OCI-LY3 (cell line): ENCODE results near the gene BRCC3.

ENCODE experiments used
- H2AFZ ChIP-seq: fragments of 200-600, 300-600 bp; shearing (Covaris generic); 2 replicates; pipeline ENCODE4 v1.6.0; 2014; ENCODE audit warnings: antibody characterized with exemption, low read depth, low read length
- H3K27ac ChIP-seq: fragments of 200-600, 300-600 bp; sonication (generic); 2 replicates; pipeline ENCODE4 v1.5.1; 2014; ENCODE audit warnings: mild to moderate bottlenecking, low read length, moderate library complexity, mixed read lengths
- H3K27me3 ChIP-seq: fragments of 200-600, 300-600 bp; sonication (generic); 2 replicates; pipeline ENCODE4 v1.6.1; 2014; ENCODE audit warnings: low read depth, low read length, mixed read lengths
- H3K36me3 ChIP-seq: fragments of 200-600, 300-600 bp; sonication (generic); replicated peaks from 2 replicates; pipeline ENCODE3; 2014; ENCODE audit warnings: low read depth, low read length, mixed read lengths
- H3K4me1 ChIP-seq: fragments of 300-600, 200-600 bp; sonication (generic); 2 replicates; pipeline ENCODE4 v1.6.1; 2014; ENCODE audit warnings: low read length, mixed read lengths
- H3K4me2 ChIP-seq: fragments of 200-600, 300-600 bp; sonication (generic); 2 replicates; pipeline ENCODE4 v1.6.1; 2014; ENCODE audit warnings: low read length, mixed read lengths
- H3K4me3 ChIP-seq: fragments of 300-600, 200-600 bp; sonication (generic); 2 replicates; pipeline ENCODE4 v1.5.1; 2014; ENCODE audit warnings: antibody characterized with exemption, mild to moderate bottlenecking, low read length, moderate library complexity
- H3K79me2 ChIP-seq: fragments of 300-600, 200-600 bp; shearing (Covaris generic); 2 replicates; pipeline ENCODE4 v1.6.1; 2014; ENCODE audit warnings: mild to moderate bottlenecking, low read length, mixed read lengths
- H3K9ac ChIP-seq: fragments of 300-600, 200-600 bp; shearing (Covaris generic); 2 replicates; pipeline ENCODE4 v1.6.0; 2014; ENCODE audit warnings: mild to moderate bottlenecking, low read length, moderate library complexity
- H3K9me3 ChIP-seq: fragments of 200-600, 300-600 bp; shearing (Covaris generic); 2 replicates; pipeline ENCODE4 v1.6.1; 2014; ENCODE audit warnings: low read length, mixed read lengths; ENCODE audit not compliant: insufficient read depth
- H4K20me1 ChIP-seq: fragments of 200-600, 300-600 bp; sonication (generic); 2 replicates; pipeline ENCODE4 v1.6.1; 2016; ENCODE audit warnings: low read length, mixed read lengths; ENCODE audit not compliant: insufficient read depth
- EZH2phosphoT487 ChIP-seq: fragments of 200-600 bp; shearing (Covaris generic); IDR thresholded peaks from 2 replicates; pipeline ENCODE4 v1.6.1; 2018; ENCODE audit warnings: antibody characterized with exemption, mixed run types, low read depth
- TF ChIP-seq, protein P1 (sequence below): fragments of 200-600, 300-600 bp; sonication (generic); IDR thresholded peaks from 2 replicates; pipeline ENCODE4 v1.5.1; 2014; ENCODE audit warnings: antibody characterized with exemption, low read length, low read depth

The BRCC3 gene

GRCh38 chrX:155054255-155054654, 17.1 kb upstream of the BRCC3 start:
- no peak overlapping the region for H3K4me3 ChIP-seq
- no peak overlapping the region for H2AFZ ChIP-seq
- no peaks in the 10 kb centered on the region for H3K79me2 ChIP-seq
- H3K27ac ChIP-seq = no peak overlapping the region
- H3K4me1 ChIP-seq = no peaks in the 10 kb centered on the region; the same call in 1 of the 2 replicates
- H3K4me2 ChIP-seq = no peak overlapping the region
- H3K9me3 ChIP-seq = no peaks in the 10 kb centered on the region
- TF ChIP-seq EZH2phosphoT487 = no peak
- TF ChIP-seq, protein P1, sequence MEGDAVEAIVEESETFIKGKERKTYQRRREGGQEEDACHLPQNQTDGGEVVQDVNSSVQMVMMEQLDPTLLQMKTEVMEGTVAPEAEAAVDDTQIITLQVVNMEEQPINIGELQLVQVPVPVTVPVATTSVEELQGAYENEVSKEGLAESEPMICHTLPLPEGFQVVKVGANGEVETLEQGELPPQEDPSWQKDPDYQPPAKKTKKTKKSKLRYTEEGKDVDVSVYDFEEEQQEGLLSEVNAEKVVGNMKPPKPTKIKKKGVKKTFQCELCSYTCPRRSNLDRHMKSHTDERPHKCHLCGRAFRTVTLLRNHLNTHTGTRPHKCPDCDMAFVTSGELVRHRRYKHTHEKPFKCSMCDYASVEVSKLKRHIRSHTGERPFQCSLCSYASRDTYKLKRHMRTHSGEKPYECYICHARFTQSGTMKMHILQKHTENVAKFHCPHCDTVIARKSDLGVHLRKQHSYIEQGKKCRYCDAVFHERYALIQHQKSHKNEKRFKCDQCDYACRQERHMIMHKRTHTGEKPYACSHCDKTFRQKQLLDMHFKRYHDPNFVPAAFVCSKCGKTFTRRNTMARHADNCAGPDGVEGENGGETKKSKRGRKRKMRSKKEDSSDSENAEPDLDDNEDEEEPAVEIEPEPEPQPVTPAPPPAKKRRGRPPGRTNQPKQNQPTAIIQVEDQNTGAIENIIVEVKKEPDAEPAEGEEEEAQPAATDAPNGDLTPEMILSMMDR = no peak
- no peaks in the 10 kb centered on the region for H3K36me3 ChIP-seq
- no peaks in the 10 kb centered on the region for H4K20me1 ChIP-seq
- no peaks in the 10 kb centered on the region for H3K27me3 ChIP-seq
- no peak overlapping the region for H3K9ac ChIP-seq

DNA sequence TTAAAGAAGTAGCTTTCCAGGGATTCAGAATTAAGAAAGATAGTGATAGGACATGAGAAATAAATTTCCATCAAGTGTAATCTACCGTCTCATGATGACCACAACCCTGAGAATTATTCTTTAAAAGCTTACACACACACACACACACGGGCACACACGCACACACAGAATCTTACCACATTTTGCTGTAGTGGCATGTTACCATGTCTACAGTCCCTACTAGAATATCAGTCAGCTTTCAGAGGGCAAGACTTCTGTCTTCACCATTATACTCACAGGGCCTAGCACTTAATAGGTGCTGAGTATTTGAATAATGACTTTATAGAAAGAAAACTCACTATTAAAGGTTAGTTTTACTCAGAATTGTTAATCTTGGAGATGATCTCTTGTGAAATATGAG, 15.8 kb upstream of the BRCC3 start:
- no peaks in the 10 kb centered on the region for H3K79me2 ChIP-seq
- no peak overlapping the region for H3K9ac ChIP-seq
- H2AFZ ChIP-seq = no peak overlapping the region
- no peaks in the 10 kb centered on the region; the same call in 1 of the 2 replicates for H3K4me1 ChIP-seq
- H3K9me3 ChIP-seq = no peaks in the 10 kb centered on the region
- H3K36me3 ChIP-seq = no peaks in the 10 kb centered on the region
- TF ChIP-seq, protein P1 = no peak
- TF ChIP-seq EZH2phosphoT487 = no peak
- no peak overlapping the region for H3K27ac ChIP-seq
- no peak overlapping the region for H3K4me2 ChIP-seq
- no peaks in the 10 kb centered on the region for H3K27me3 ChIP-seq
- no peak overlapping the region for H3K4me3 ChIP-seq
- no peaks in the 10 kb centered on the region for H4K20me1 ChIP-seq

GRCh38 chrX:155056471-155056870, 14.8 kb upstream of the BRCC3 start:
- H3K4me3 ChIP-seq = no peak overlapping the region
- no peaks in the 10 kb centered on the region for H3K9me3 ChIP-seq
- no peak overlapping the region for H3K27ac ChIP-seq
- H3K9ac ChIP-seq = no peak overlapping the region
- no peak for TF ChIP-seq EZH2phosphoT487
- TF ChIP-seq, protein P1 = no peak
- H3K4me1 ChIP-seq = no peaks in the 10 kb centered on the region; the same call in 1 of the 2 replicates
- no peak overlapping the region for H3K4me2 ChIP-seq
- H2AFZ ChIP-seq = no peak overlapping the region
- no peaks in the 10 kb centered on the region for H4K20me1 ChIP-seq
- H3K27me3 ChIP-seq = no peaks in the 10 kb centered on the region
- H3K36me3 ChIP-seq = no peaks in the 10 kb centered on the region
- H3K79me2 ChIP-seq = no peaks in the 10 kb centered on the region

- Histone ChIP-seq H4K20me1 (no peaks in the 10 kb centered on the region), H3K9me3 (no peaks in the 10 kb centered on the region), H3K27me3 (no peaks in the 10 kb centered on the region), H3K79me2 (no peaks in the 10 kb centered on the region), H3K27ac (no peak overlapping the region), H3K4me1 (no peaks in the 10 kb centered on the region; the same call in 1 of the 2 replicates), H3K36me3 (no peaks in the 10 kb centered on the region), H3K4me2 (peak overlapping the region; percentile 67), H2AFZ (no peak overlapping the region), H3K4me3 (peak overlapping the region; percentile 38), H3K9ac (no peak overlapping the region)
- TF ChIP-seq, protein P1 = peak; percentile 74
- TF ChIP-seq EZH2phosphoT487 = no peak
These were observed 14.2 kb upstream of the BRCC3 start for GRCh38 chrX:155056877-155057792.
